Keratinocyte (primary cell): ENCODE data around the gene ASTN2. TPM values are rescaled to one million over a fixed set of nuclear protein-coding genes. Genes with fewer than 3 reads are reported as not detected.

Experiments
- DNase-seq: peaks from one replicate; pipeline ENCODE4 v3.0.0-alpha.2; 2011; ENCODE audit warnings: low read depth, missing footprints, low spot score
- FAIRE-seq: peaks from 2 replicates; lab custom pipeline; 2011; peaks lifted over from hg19 to GRCh38; lab: Jason Lieb, UNC
- H2AFZ ChIP-seq: 2 replicates; pipeline ENCODE4 v1.6.0; 2012; ENCODE audit warnings: low read length, control low read depth, inconsistent platforms; ENCODE audit not compliant: control insufficient read depth
- H3K27ac ChIP-seq: 2 replicates; pipeline ENCODE4 v1.5.1; 2011; ENCODE audit warnings: low read length; ENCODE audit not compliant: control insufficient read depth, insufficient read depth
- H3K27me3 ChIP-seq: 3 replicates; pipeline ENCODE4 v1.6.0; 2011; ENCODE audit warnings: low read length; ENCODE audit not compliant: control insufficient read depth, insufficient read depth; ENCODE audit errors: extremely low read depth
- H3K36me3 ChIP-seq, 2 experiments: 2 replicates in 1 of 2; 3 replicates in 1 of 2; pipeline ENCODE4 v1.5.1; 2011; ENCODE audit warnings: low read length in 2 of 2, mild to moderate bottlenecking in 1 of 2; ENCODE audit not compliant: control insufficient read depth in 2 of 2, insufficient read depth in 2 of 2; ENCODE audit errors: extremely low read depth in 1 of 2
- H3K4me1 ChIP-seq: 3 replicates; pipeline ENCODE4 v1.5.1; 2011; ENCODE audit warnings: low read length; ENCODE audit not compliant: control insufficient read depth, insufficient read depth; ENCODE audit errors: extremely low read depth
- H3K4me2 ChIP-seq: 3 replicates; pipeline ENCODE4 v1.6.0; 2011; ENCODE audit warnings: low read depth, low read length; ENCODE audit not compliant: control insufficient read depth, insufficient read depth; ENCODE audit errors: extremely low read depth
- H3K4me3 ChIP-seq, 3 experiments: fragments of 200-600 bp in 1 of 3; sonication (generic) in 1 of 3; 2 replicates in 2 of 3; 3 replicates in 1 of 3; pipeline ENCODE4 v1.5.1; 2011 to 2016; ENCODE audit warnings: low read length in 3 of 3, mild to moderate bottlenecking in 3 of 3, control low read depth in 2 of 3, inconsistent platforms in 1 of 3, low read depth in 1 of 3, mixed read lengths in 1 of 3, mixed run types in 1 of 3, moderate library complexity in 1 of 3; ENCODE audit not compliant: control insufficient read depth in 2 of 3, insufficient read depth in 2 of 3; ENCODE audit errors: extremely low read depth in 1 of 3
- H3K79me2 ChIP-seq: 2 replicates; pipeline ENCODE4 v1.6.0; 2012; ENCODE audit warnings: low read length; ENCODE audit not compliant: control insufficient read depth, insufficient read depth
- H3K9ac ChIP-seq: 3 replicates; pipeline ENCODE4 v1.6.0; 2011; ENCODE audit warnings: low read length; ENCODE audit not compliant: control insufficient read depth, insufficient read depth; ENCODE audit errors: extremely low read depth
- H3K9me1 ChIP-seq: 3 replicates; pipeline ENCODE4 v1.6.0; 2011; ENCODE audit warnings: low read length; ENCODE audit not compliant: control insufficient read depth, insufficient read depth; ENCODE audit errors: extremely low read depth
- H3K9me3 ChIP-seq: 2 replicates; pipeline ENCODE4 v1.5.1; 2012; ENCODE audit warnings: low read depth, low read length; ENCODE audit not compliant: control insufficient read depth
- H4K20me1 ChIP-seq: 3 replicates; pipeline ENCODE4 v1.6.0; 2011; ENCODE audit warnings: low read length; ENCODE audit not compliant: control insufficient read depth, insufficient read depth; ENCODE audit errors: extremely low read depth
- EZH2 ChIP-seq: IDR thresholded peaks from one replicate; pipeline ENCODE4 v1.6.1; 2012; ENCODE audit warnings: inconsistent platforms, mild to moderate bottlenecking, low read length, moderate library complexity
- dilution Hi-C: fragments of 300-500 bp; cut with MboI; formaldehyde crosslinking; loops from one replicate; pipeline ENCODE4 v1.7.0; 2020; ENCODE audit warnings: low sequenced_read_pairs; ENCODE audit not compliant: extremely low pct_ligation_motif_present
- polyA plus RNA-seq, 5 experiments: library from polyadenylated mRNA; depleted of rRNA in 3 of 5; stranded (reverse) in 3 of 5; stranded (forward) in 1 of 5; unstranded in 1 of 5; fragments of >200 nt; gene quantifications; 1 replicate in 1 of 5; 2 replicates in 3 of 5; 3 replicates in 1 of 5; pipeline versions ENCODE4 v1.2.1 to v1.2.3, GENCODE V29; 2011 to 2012; ENCODE audit warnings: missing spikeins in 2 of 5, low read depth in 1 of 5, low replicate concordance in 1 of 5
- TF ChIP-seq, protein P1 (sequence below), 3 experiments: IDR thresholded peaks in 1 of 3; conservative IDR thresholded peaks in 1 of 3; optimal IDR thresholded peaks in 1 of 3; 2 replicates in 2 of 3; 3 replicates in 1 of 3; pipeline versions ENCODE3 to v1.5.1; 2011; ENCODE audit warnings: low read length in 3 of 3, mild to moderate bottlenecking in 3 of 3, moderate library complexity in 2 of 3, control low read depth in 1 of 3, inconsistent platforms in 1 of 3; ENCODE audit not compliant: insufficient read depth in 2 of 3; ENCODE audit errors: extremely low read depth in 1 of 3

The ASTN2 gene
- polyA plus RNA-seq, 1 donor (not counting 4 experiments of a cell fraction or from before 2014, with no cell fraction given): 0.31 TPM

DNA sequence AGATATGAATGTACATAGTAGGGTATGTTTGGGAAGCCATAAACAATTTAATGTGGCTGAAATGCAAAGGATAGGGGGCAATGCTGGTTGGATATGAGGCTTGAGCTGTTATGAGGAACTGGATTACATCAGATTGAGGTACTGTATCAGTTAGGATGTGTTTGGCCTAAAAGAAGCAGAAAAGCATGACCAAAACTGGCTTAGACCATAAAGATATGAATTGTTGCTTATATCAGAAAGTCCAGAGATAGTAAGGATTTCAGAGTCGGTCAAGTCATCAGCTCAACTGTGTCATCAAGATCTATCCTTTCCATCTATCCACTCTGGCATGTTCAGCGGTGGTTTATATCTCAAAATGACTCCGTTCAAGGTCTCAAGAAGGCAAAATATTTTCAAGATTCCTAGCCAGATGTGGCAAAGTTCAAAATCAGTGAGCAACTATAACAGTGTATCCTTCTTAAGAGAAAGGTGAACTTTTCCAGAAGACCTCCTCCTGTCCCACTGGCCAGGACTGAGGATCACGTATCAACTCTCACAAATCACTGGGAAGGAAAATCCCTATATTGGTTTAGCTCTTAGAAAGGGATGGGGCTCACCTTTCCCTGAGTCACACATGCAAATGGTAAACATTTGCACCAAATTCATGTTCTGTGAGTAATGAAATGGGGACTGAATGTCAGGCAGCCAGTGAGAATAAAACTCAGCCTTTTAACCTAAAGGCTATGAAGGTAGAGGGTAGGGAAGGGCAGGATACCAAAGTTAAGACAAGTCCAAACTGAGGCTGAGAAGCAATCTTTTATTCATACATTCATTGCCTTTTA lies 469.9 kb downstream of the ASTN2 start:
- H3K27ac ChIP-seq: no peak overlapping the region
- H3K9me1 ChIP-seq: no peaks in the 10 kb centered on the region
- dilution Hi-C loops: no loop called here
- DNase-seq (no peak), FAIRE-seq (peak; percentile 53)
- H3K4me2 ChIP-seq: no peak overlapping the region
- no peak for TF ChIP-seq EZH2
- TF ChIP-seq, protein P1, sequence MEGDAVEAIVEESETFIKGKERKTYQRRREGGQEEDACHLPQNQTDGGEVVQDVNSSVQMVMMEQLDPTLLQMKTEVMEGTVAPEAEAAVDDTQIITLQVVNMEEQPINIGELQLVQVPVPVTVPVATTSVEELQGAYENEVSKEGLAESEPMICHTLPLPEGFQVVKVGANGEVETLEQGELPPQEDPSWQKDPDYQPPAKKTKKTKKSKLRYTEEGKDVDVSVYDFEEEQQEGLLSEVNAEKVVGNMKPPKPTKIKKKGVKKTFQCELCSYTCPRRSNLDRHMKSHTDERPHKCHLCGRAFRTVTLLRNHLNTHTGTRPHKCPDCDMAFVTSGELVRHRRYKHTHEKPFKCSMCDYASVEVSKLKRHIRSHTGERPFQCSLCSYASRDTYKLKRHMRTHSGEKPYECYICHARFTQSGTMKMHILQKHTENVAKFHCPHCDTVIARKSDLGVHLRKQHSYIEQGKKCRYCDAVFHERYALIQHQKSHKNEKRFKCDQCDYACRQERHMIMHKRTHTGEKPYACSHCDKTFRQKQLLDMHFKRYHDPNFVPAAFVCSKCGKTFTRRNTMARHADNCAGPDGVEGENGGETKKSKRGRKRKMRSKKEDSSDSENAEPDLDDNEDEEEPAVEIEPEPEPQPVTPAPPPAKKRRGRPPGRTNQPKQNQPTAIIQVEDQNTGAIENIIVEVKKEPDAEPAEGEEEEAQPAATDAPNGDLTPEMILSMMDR (optimal IDR thresholded peaks at IDR 0.05 in 1 of 3, IDR thresholded peaks at IDR 0.05 in 1 of 3, conservative IDR thresholded peaks at IDR 0.05 in 1 of 3; ENCODE audit: extremely low read depth in 1 of 3, insufficient read depth in 2 of 3, low read length in 3 of 3): no peak
- H3K4me3 ChIP-seq: no peak overlapping the region
- H3K9ac ChIP-seq: no peak overlapping the region
- no peaks in the 10 kb centered on the region for H3K36me3 ChIP-seq
- H4K20me1 ChIP-seq: no peaks in the 10 kb centered on the region
- no peaks in the 10 kb centered on the region for H3K79me2 ChIP-seq
- peak overlapping the region; percentile 29 for H2AFZ ChIP-seq
- no peaks in the 10 kb centered on the region for H3K9me3 ChIP-seq
- H3K27me3 ChIP-seq: no peaks in the 10 kb centered on the region
- H3K4me1 ChIP-seq: no peaks in the 10 kb centered on the region

DNA sequence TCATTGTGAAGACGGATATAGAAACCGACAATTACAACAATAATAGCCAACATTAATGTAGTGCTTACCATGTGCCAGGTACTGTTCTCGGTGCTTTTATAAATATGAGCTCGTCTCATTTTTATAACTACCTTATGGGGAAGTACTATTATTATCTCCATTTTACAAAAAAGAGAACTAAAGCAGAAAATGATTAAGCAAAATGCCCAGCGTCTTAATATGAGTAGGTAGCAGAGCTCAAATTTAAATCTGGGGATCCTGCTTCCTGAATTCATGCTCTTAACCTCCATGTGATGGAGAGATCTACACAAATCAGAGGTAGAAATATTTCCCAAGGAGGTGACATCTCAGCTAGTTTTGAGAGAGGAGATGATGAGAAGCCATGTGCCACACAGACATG lies 470.9 kb downstream of the ASTN2 start:
- no peaks in the 10 kb centered on the region for H3K9me1 ChIP-seq
- no peak for FAIRE-seq

More for the DNA sequence above, 470.9 kb downstream of the ASTN2 start:
- dilution Hi-C loops: no loop called here
- Histone ChIP-seq H3K79me2 (no peaks in the 10 kb centered on the region), H4K20me1 (no peaks in the 10 kb centered on the region), H3K4me1 (no peaks in the 10 kb centered on the region), H3K27ac (no peak overlapping the region), H2AFZ (no peak overlapping the region), H3K4me3 (no peak overlapping the region), H3K9me3 (no peaks in the 10 kb centered on the region), H3K9ac (no peak overlapping the region), H3K36me3 (no peaks in the 10 kb centered on the region), H3K4me2 (no peak overlapping the region), H3K27me3 (no peaks in the 10 kb centered on the region)
- no peak for TF ChIP-seq EZH2
- TF ChIP-seq, protein P1 (optimal IDR thresholded peaks at IDR 0.05 in 1 of 3, IDR thresholded peaks at IDR 0.05 in 1 of 3, conservative IDR thresholded peaks at IDR 0.05 in 1 of 3; ENCODE audit: extremely low read depth in 1 of 3, insufficient read depth in 2 of 3, low read length in 3 of 3): no peak
- no peak for DNase-seq
